Measurements from ENCODE around the gene TENM4. TPM values are rescaled to one million over a fixed set of nuclear protein-coding genes. Genes with fewer than 3 reads are reported as not detected.

The TENM4 gene
- polyA plus RNA-seq, 1 of the 3 experiments (the other 2 are of a cell fraction): 16.7 TPM

GRCh38 chr11:78656984-78657383 is 783.8 kb downstream of the TENM4 start (continued):
- TF ChIP-seq MXI1 (IDR thresholded peaks at IDR 0.05; ENCODE audit: low read depth, low read length) (no peak), ELF1 (IDR thresholded peaks at IDR 0.05) (no peak), IRF3 (IDR thresholded peaks at IDR 0.05; ENCODE audit: low read depth, low read length) (no peak)

- 93% methylated on average over 2 of the region's 4 CpGs for WGBS (ENCODE audit: low lambda C conversion rate)
- no peaks in the 10 kb centered on the region for H3K27me3 ChIP-seq (ENCODE audit: insufficient read depth)
- CTCF ChIA-PET: interaction anchor here (1.2 to 6.8 kb wide), 2 partner anchors 10 to 60 kb away, joined by 3 to 53 read pairs; no protein-coding TSS in a partner anchor
Observed at GRCh38 chr11:78656327-78656726, 784.5 kb downstream of the TENM4 start.

More at GRCh38 chr11:78656327-78656726, 784.5 kb downstream of the TENM4 start:
- no peak for TF ChIP-seq RFX5 (IDR thresholded peaks at IDR 0.05; ENCODE audit: low read length)
- no peak for TF ChIP-seq SIN3A (IDR thresholded peaks at IDR 0.05; ENCODE audit: borderline replicate concordance, low read depth, low read length)
- no peak for TF ChIP-seq GABPA (IDR thresholded peaks at IDR 0.05; ENCODE audit: low read depth)
- no peak for TF ChIP-seq JUND (IDR thresholded peaks at IDR 0.05)
- TF ChIP-seq, protein P1, sequence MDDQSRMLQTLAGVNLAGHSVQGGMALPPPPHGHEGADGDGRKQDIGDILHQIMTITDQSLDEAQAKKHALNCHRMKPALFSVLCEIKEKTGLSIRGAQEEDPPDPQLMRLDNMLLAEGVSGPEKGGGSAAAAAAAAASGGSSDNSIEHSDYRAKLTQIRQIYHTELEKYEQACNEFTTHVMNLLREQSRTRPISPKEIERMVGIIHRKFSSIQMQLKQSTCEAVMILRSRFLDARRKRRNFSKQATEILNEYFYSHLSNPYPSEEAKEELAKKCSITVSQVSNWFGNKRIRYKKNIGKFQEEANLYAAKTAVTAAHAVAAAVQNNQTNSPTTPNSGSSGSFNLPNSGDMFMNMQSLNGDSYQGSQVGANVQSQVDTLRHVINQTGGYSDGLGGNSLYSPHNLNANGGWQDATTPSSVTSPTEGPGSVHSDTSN (IDR thresholded peaks at IDR 0.05): no peak
- no peak for TF ChIP-seq TCF12 (IDR thresholded peaks at IDR 0.05)
- no peak for TF ChIP-seq IRF3 (IDR thresholded peaks at IDR 0.05; ENCODE audit: low read depth, low read length)
- TF ChIP-seq FOSL2 (IDR thresholded peaks at IDR 0.05; ENCODE audit: borderline replicate concordance, low read depth): no peak
- TF ChIP-seq ZBTB33 (IDR thresholded peaks at IDR 0.05; ENCODE audit: borderline replicate concordance, low read depth): no peak
- TF ChIP-seq MEF2A (IDR thresholded peaks at IDR 0.05; ENCODE audit: borderline replicate concordance, low read depth): no peak
- TF ChIP-seq EZH2phosphoT487 (IDR thresholded peaks at IDR 0.05; ENCODE audit: borderline replicate concordance, low read depth): no peak
- TF ChIP-seq RAD21 (IDR thresholded peaks at IDR 0.05; ENCODE audit: low read length): no peak
- no peak for TF ChIP-seq USF1 (IDR thresholded peaks at IDR 0.05; ENCODE audit: borderline replicate concordance, low read depth)
- peaks cover 0 to 17% of the 10 kb centered on the region in 2 experiments; a peak in 1 of 4 replicates for H3K4me1 ChIP-seq (ENCODE audit: control insufficient read depth in 1 of 2, insufficient read depth in 2 of 2, low read depth in 1 of 2, low read length in 1 of 2)
- DNase-seq: no peak
- POLR2A ChIA-PET: no interaction called here
- no peaks in the 10 kb centered on the region for H3F3A ChIP-seq (replicated peaks; ENCODE audit: insufficient read depth)
- no peak overlapping the region for H3K4me3 ChIP-seq (ENCODE audit: low read depth in 2 of 2, low read length in 1 of 2)
- H3K36me3 ChIP-seq (replicated peaks in 1 of 2; ENCODE audit: control insufficient read depth in 1 of 2, insufficient read depth in 2 of 2, low read length in 1 of 2): peaks cover 0 to 34% of the 10 kb centered on the region in 2 experiments
- no peaks in the 10 kb centered on the region for H4K20me1 ChIP-seq (ENCODE audit: insufficient read depth)
- no peak overlapping the region for H2AFZ ChIP-seq (ENCODE audit: low read depth)
- no peaks in the 10 kb centered on the region for H3K9me3 ChIP-seq
- H3K9ac ChIP-seq: no peak overlapping the region
- H3K9me2 ChIP-seq: no peaks in the 10 kb centered on the region
- no peaks in the 10 kb centered on the region for H3K79me2 ChIP-seq (ENCODE audit: insufficient read depth)
- H3K27ac ChIP-seq (ENCODE audit: low read depth in 2 of 2, low read length in 1 of 2): no peak overlapping the region
- no peak overlapping the region for H3K4me2 ChIP-seq

Measured in SK-N-SH (cell line).